A204.1 (cell line): ENCODE results near the gene TATDN2.
"Not testable (repeated sequence)": the region's sequence is repeated elsewhere in the genome, so short reads cannot be mapped to it uniquely, and the experiment has no call there.

ENCODE experiments used
- FAIRE-seq: peaks from 2 replicates; lab custom pipeline; 2012; peaks lifted over from hg19 to GRCh38; lab: Jason Lieb, UNC

The TATDN2 gene

GRCh38 chr3:10238345-10239183, 9.7 kb upstream of the TATDN2 start:
- FAIRE-seq, result no peak

GRCh38 chr3:10240799-10241198, 7.5 kb upstream of the TATDN2 start:
- no peak for FAIRE-seq

- FAIRE-seq, result no peak
Observed at GRCh38 chr3:10242182-10243065, 5.8 kb upstream of the TATDN2 start.

GRCh38 chr3:10244009-10244408, 4.2 kb upstream of the TATDN2 start:
- FAIRE-seq, result no peak

GRCh38 chr3:10245081-10245712, 3.1 kb upstream of the TATDN2 start:
- FAIRE-seq, result no peak

- no peak for FAIRE-seq
Observed at GRCh38 chr3:10247679-10248183, 528 bp upstream of the TATDN2 start.

- no peak for FAIRE-seq
Observed at GRCh38 chr3:10248984-10249748, 907 bp downstream of the TATDN2 start.

GRCh38 chr3:10249833-10250232, 1.6 kb downstream of the TATDN2 start:
- no peak for FAIRE-seq

GRCh38 chr3:10251006-10251405, 2.7 kb downstream of the TATDN2 start:
- FAIRE-seq, result no peak

- no peak for FAIRE-seq
Observed at GRCh38 chr3:10253731-10254130, 5.5 kb downstream of the TATDN2 start.

- no peak for FAIRE-seq
Observed at GRCh38 chr3:10255835-10256234, 7.6 kb downstream of the TATDN2 start.

GRCh38 chr3:10259036-10259435, 10.8 kb downstream of the TATDN2 start:
- FAIRE-seq, result no peak

GRCh38 chr3:10259798-10260197, 11.5 kb downstream of the TATDN2 start:
- no peak for FAIRE-seq

GRCh38 chr3:10260211-10260701, 12.0 kb downstream of the TATDN2 start:
- no peak for FAIRE-seq

GRCh38 chr3:10262027-10262426, 13.8 kb downstream of the TATDN2 start:
- no peak for FAIRE-seq

- no peak for FAIRE-seq
Observed at GRCh38 chr3:10263646-10264363, 15.5 kb downstream of the TATDN2 start.

- FAIRE-seq, result no peak
Observed at GRCh38 chr3:10265833-10266232, 17.6 kb downstream of the TATDN2 start.

GRCh38 chr3:10266936-10267335, 18.7 kb downstream of the TATDN2 start:
- not testable (repeated sequence) for FAIRE-seq

GRCh38 chr3:10268116-10268515, 19.9 kb downstream of the TATDN2 start:
- no peak for FAIRE-seq

GRCh38 chr3:10268930-10269329, 20.7 kb downstream of the TATDN2 start:
- no peak for FAIRE-seq

- FAIRE-seq, result no peak
Observed at GRCh38 chr3:10269443-10269842, 21.2 kb downstream of the TATDN2 start.
